DND-41 (cell line): Measurements from ENCODE around the gene RNU1-3.
"Not testable (repeated sequence)": the region's sequence is repeated elsewhere in the genome, so short reads cannot be mapped to it uniquely, and the experiment has no call there.

ENCODE experiments used
- ATAC-seq: fragments of 200-7000 bp; cut with Tn5 transposase; 3 replicates; pipeline ENCODE4 v1.9.1; 2021; ENCODE audit warnings: low read depth; ENCODE audit not compliant: insufficient read depth
- DNase-seq: peaks from one replicate; pipeline ENCODE4 v3.0.0-alpha.2; 2020
- H2AFZ ChIP-seq: 2 replicates; pipeline ENCODE4 v1.6.0; 2012; ENCODE audit warnings: low read depth, low read length
- H3K27ac ChIP-seq: 2 replicates; pipeline ENCODE4 v1.5.1; 2012; ENCODE audit warnings: low read length, inconsistent platforms
- H3K27me3 ChIP-seq: fragments of 200-600 bp; sonication (generic); 2 replicates; pipeline ENCODE4 v1.6.0; 2012; ENCODE audit warnings: low read length, mild to moderate bottlenecking, inconsistent platforms; ENCODE audit not compliant: insufficient read depth, poor library complexity
- H3K36me3 ChIP-seq: 2 replicates; pipeline ENCODE4 v1.5.1; 2012; ENCODE audit warnings: low read length, inconsistent platforms; ENCODE audit not compliant: insufficient read depth
- H3K4me1 ChIP-seq: 2 replicates; pipeline ENCODE4 v1.5.1; 2012; ENCODE audit warnings: mild to moderate bottlenecking, low read length; ENCODE audit not compliant: insufficient read depth
- H3K4me2 ChIP-seq: 2 replicates; pipeline ENCODE4 v1.6.0; 2012; ENCODE audit warnings: mild to moderate bottlenecking, moderate library complexity, low read length, inconsistent platforms; ENCODE audit not compliant: insufficient read depth
- H3K4me3 ChIP-seq, 2 experiments: fragments of 200-600 bp in 1 of 2; shearing (Covaris generic) in 1 of 2; 2 replicates each; pipeline ENCODE4 v1.5.1; 2012 to 2016; ENCODE audit warnings: inconsistent platforms in 2 of 2, low read length in 2 of 2, mild to moderate bottlenecking in 2 of 2, low read depth in 1 of 2, moderate library complexity in 1 of 2
- H3K79me2 ChIP-seq: 2 replicates; pipeline ENCODE4 v1.6.0; 2012; ENCODE audit warnings: low read length, inconsistent platforms; ENCODE audit not compliant: insufficient read depth
- H3K9ac ChIP-seq: 2 replicates; pipeline ENCODE4 v1.6.0; 2012; ENCODE audit warnings: low read depth, mild to moderate bottlenecking, inconsistent platforms, low read length, moderate library complexity
- H3K9me3 ChIP-seq: 2 replicates; pipeline ENCODE4 v1.5.1; 2012; ENCODE audit warnings: low read length, moderate library complexity, mild to moderate bottlenecking, inconsistent platforms; ENCODE audit not compliant: insufficient read depth, severe bottlenecking
- H4K20me1 ChIP-seq: 2 replicates; pipeline ENCODE4 v1.6.0; 2012; ENCODE audit warnings: low read length; ENCODE audit not compliant: insufficient read depth

The RNU1-3 gene

DNA sequence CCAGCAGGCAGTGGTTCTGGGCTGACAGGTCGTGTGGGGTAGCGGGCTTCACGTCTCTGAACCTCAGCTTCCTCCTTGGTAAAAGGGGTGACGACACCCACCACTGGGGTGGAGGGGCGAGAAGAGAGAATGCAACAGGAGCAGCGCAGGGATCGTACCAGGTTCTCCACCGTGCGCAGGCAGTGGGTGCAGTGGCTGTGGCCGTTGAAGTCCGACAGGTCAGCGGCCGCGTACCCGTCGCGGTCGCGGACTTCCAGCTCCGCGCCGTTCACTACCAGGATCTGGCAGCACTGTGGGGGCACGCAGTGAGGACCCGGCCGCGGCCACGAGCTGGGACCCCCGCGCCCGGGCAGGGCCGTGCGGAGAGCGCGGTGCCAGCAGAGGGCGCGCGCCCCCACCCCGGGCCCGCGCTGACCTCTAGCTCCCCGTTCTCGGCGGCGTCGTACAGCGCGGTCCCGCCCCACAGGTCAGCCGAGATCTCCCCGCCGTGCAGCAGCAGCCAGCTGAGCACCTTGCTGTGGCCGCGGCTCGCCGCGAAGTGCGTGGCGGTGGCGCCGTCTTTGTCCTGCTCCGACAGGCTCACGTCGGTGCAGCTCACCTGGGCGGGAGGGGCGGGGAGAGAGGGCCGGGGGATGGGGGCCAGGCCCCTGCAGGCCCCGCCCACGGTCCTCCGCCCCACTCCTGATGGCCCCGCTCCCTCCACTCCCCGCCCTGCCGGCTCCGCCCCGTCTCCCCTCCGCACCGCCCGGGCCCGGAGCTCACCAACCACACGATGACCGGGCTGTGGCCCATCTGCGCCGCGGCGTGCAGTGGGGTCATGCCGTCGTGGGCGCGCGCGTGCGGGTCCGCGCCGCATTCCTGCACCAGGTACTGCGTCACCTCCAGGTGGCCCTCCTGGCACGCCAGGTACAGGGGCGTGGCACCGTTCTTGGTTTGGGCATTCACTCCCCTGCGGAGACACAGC, 40.7 kb upstream of the RNU1-3 start:
- H3K36me3 ChIP-seq, H3K4me1 ChIP-seq, H3K79me2 ChIP-seq, H4K20me1 ChIP-seq, H2AFZ ChIP-seq, DNase-seq, H3K9me3 ChIP-seq, H3K4me3 ChIP-seq, H3K4me2 ChIP-seq, H3K27ac ChIP-seq, H3K9ac ChIP-seq, ATAC-seq, H3K27me3 ChIP-seq: not testable (repeated sequence)

DNA sequence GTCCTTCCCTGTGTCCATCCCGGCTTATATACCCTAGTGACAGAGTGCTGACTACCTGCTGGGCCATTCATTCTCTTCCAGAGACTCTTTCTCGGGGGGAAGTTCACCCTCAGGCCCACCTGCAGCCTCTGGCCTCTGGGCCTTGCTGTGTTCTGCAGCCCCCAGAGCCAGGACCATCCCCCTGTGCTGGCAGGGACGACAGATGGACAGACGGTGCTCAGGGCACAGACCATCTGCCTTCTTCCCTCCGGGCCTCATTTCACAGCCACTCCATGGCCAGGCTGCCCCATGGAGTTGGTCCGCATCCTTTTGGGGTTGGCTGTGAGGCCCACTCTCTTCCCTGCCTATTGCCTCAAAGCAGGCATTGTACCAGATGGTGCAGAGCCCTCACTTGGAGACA, 39.6 kb upstream of the RNU1-3 start:
- not testable (repeated sequence) for ATAC-seq, H3K4me2 ChIP-seq, H3K9me3 ChIP-seq, H3K79me2 ChIP-seq, H4K20me1 ChIP-seq, H3K9ac ChIP-seq, DNase-seq, H3K27me3 ChIP-seq, H3K27ac ChIP-seq, H2AFZ ChIP-seq, H3K4me1 ChIP-seq, H3K36me3 ChIP-seq, H3K4me3 ChIP-seq

- not testable (repeated sequence) for ATAC-seq, H3K27me3 ChIP-seq, H3K9ac ChIP-seq, H3K4me3 ChIP-seq, H4K20me1 ChIP-seq, H3K27ac ChIP-seq, H3K4me1 ChIP-seq, H3K4me2 ChIP-seq, H2AFZ ChIP-seq, DNase-seq, H3K9me3 ChIP-seq, H3K79me2 ChIP-seq, H3K36me3 ChIP-seq
Observed at GRCh38 chr1:16704502-16705100, 37.9 kb upstream of the RNU1-3 start.

DNA sequence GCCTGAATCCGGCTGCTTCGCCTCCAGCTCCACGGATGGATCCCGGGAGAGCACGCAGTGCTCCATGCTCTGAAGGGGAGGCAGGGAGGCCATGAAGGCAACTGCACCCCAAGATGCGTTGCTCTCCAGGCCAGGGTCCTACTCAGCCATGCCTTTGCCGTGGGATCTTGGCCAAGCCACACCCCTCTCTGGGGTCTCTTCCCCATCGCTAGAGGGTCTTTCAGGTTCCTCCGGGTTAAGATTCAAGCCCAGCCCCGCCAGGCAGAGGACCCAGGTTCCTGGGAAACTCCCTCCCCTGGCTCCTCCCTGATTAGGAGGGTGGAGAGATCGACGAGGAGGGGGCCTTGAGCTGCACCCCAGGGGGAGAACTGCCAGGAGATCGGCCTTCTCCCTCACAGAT, 37.3 kb upstream of the RNU1-3 start:
- not testable (repeated sequence) for H3K9ac ChIP-seq, H3K36me3 ChIP-seq, H3K27ac ChIP-seq, H3K4me2 ChIP-seq, H2AFZ ChIP-seq, ATAC-seq, H3K4me1 ChIP-seq, DNase-seq, H3K27me3 ChIP-seq, H3K4me3 ChIP-seq, H3K79me2 ChIP-seq, H4K20me1 ChIP-seq, H3K9me3 ChIP-seq

DNA sequence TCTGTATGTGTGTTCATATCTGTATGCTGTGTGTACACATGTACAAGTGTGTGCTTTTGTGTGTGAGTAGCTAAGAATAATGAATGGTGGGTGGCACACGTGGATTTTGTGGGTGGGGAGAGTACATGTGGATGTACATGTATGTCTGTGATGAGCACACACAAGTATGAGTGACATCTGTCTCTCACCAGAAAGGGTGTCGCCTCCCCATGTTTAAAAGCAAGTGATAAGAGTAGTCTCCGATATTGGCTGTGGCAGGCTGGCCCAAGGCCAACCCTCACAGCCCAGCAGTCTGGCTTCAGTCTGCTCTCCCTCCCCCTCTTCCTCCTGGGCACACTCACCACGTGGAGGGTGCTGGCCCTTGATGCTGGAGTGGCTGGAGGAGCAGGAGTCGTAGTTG, 36.9 kb upstream of the RNU1-3 start:
- not testable (repeated sequence) for H3K36me3 ChIP-seq, ATAC-seq, H3K4me2 ChIP-seq, H4K20me1 ChIP-seq, H3K79me2 ChIP-seq, H3K27me3 ChIP-seq, DNase-seq, H3K4me1 ChIP-seq, H2AFZ ChIP-seq, H3K4me3 ChIP-seq, H3K9me3 ChIP-seq, H3K9ac ChIP-seq, H3K27ac ChIP-seq

- H3K9ac ChIP-seq, H2AFZ ChIP-seq, H3K9me3 ChIP-seq, H3K4me3 ChIP-seq, H3K4me1 ChIP-seq, H3K79me2 ChIP-seq, H4K20me1 ChIP-seq, H3K4me2 ChIP-seq, DNase-seq, H3K36me3 ChIP-seq, H3K27ac ChIP-seq, H3K27me3 ChIP-seq: not testable (repeated sequence)
- peak; percentile 72 for ATAC-seq
Observed at GRCh38 chr1:16703141-16703540, 36.4 kb upstream of the RNU1-3 start.

- H3K4me3 ChIP-seq, H3K4me1 ChIP-seq, DNase-seq: not testable (repeated sequence)
Observed at GRCh38 chr1:16702280-16702679, 35.5 kb upstream of the RNU1-3 start.

GRCh38 chr1:16701189-16701588, 34.4 kb upstream of the RNU1-3 start:
- H2AFZ ChIP-seq, DNase-seq, H3K9ac ChIP-seq, ATAC-seq, H3K79me2 ChIP-seq, H3K4me1 ChIP-seq, H3K27me3 ChIP-seq, H3K27ac ChIP-seq, H4K20me1 ChIP-seq, H3K9me3 ChIP-seq, H3K4me3 ChIP-seq, H3K36me3 ChIP-seq, H3K4me2 ChIP-seq: not testable (repeated sequence)

More at GRCh38 chr1:16702280-16702679, 35.5 kb upstream of the RNU1-3 start:
- ATAC-seq, H3K79me2 ChIP-seq, H3K4me2 ChIP-seq, H3K27me3 ChIP-seq, H3K9me3 ChIP-seq, H3K9ac ChIP-seq, H2AFZ ChIP-seq, H3K36me3 ChIP-seq, H4K20me1 ChIP-seq, H3K27ac ChIP-seq: not testable (repeated sequence)
